Lower leg skin (tissue), 3 donors: ENCODE results near the gene NPW.

Experiments
- POLR2A ChIP-seq, 2 donors: fragments of 450-650 bp; IDR thresholded peaks; one replicate each; pipeline ENCODE4 v1.6.1; 2016 to 2017; ENCODE audit warnings: antibody characterized with exemption in 2 of 2, mild to moderate bottlenecking in 1 of 2, moderate library complexity in 1 of 2
- TF ChIP-seq, protein P1 (sequence below), 3 donors: fragments of 450-650 bp; IDR thresholded peaks; one replicate each; pipeline ENCODE4 v1.5.1; 2016; ENCODE audit warnings: antibody characterized with exemption in 3 of 3, mild to moderate bottlenecking in 3 of 3, moderate library complexity in 2 of 3

DNA sequence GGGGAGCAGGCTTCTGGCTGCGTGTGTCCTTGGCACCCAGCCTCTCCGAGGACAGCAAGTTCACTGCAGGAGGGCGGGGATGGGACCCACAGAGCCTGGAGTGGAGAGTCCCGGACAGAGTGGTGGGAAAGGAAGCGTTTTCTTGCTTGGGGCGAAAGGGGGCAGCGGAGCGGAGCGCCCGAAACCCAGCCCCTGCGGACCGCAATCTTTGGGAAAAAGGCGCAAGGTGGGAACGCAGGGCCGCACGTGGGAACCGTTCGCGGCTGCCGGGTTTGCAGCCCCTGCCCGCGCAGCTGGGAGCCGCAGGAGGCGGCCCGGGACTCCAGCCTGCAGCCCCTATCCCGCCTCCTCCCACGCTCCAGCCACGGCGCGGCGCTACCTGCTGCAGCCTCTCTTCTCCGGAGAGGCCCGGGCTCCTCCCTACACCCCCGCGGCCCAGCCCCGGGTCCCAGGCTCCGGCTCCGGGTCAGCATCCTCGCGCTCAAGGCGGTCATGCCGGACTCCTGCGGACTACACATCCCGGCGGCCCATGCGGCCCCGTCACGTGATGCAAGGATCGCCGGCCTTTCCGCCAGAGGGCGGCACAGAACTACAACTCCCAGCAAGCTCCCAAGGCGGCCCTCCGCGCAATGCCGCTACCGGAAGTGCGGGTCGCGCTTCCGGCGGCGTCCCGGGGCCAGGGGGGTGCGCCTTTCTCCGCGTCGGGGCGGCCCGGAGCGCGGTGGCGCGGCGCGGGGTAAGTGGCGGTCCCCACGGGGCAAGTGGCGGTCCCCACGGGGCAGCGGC, 27.9 kb downstream of the NPW start, which contains the start of the genes NTHL1 and TSC2:
- TF ChIP-seq POLR2A (IDR thresholded peaks at IDR 0.05), result no peak
- TF ChIP-seq, protein P1, sequence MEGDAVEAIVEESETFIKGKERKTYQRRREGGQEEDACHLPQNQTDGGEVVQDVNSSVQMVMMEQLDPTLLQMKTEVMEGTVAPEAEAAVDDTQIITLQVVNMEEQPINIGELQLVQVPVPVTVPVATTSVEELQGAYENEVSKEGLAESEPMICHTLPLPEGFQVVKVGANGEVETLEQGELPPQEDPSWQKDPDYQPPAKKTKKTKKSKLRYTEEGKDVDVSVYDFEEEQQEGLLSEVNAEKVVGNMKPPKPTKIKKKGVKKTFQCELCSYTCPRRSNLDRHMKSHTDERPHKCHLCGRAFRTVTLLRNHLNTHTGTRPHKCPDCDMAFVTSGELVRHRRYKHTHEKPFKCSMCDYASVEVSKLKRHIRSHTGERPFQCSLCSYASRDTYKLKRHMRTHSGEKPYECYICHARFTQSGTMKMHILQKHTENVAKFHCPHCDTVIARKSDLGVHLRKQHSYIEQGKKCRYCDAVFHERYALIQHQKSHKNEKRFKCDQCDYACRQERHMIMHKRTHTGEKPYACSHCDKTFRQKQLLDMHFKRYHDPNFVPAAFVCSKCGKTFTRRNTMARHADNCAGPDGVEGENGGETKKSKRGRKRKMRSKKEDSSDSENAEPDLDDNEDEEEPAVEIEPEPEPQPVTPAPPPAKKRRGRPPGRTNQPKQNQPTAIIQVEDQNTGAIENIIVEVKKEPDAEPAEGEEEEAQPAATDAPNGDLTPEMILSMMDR (IDR thresholded peaks at IDR 0.05), result no peak
